GM13977 (cell line): ENCODE results near the gene FBP2.

Experiments
- DNase-seq: peaks from one replicate; pipeline ENCODE4 v3.0.0; 2012; ENCODE audit warnings: low spot score
- CTCF ChIP-seq: IDR thresholded peaks from 2 replicates; pipeline ENCODE4 v1.5.1; 2012; ENCODE audit warnings: mild to moderate bottlenecking, control low read depth; ENCODE audit not compliant: insufficient read depth; ENCODE audit errors: extremely low read depth, missing control alignments
- in situ Hi-C: fragments of 300-500 bp; cut with MboI; formaldehyde crosslinking; loops from one replicate; pipeline ENCODE4 v1.12.0; 2022; ENCODE audit warnings: low sequenced_read_pairs, low pct_unique_long_range_greater_than_20kb, mixed read lengths, inconsistent platforms; ENCODE audit not compliant: unreplicated experiment

The FBP2 gene

GRCh38 chr9:94533155-94533554, 60.5 kb downstream of the FBP2 start:
- TF ChIP-seq CTCF = no peak
- no peak for DNase-seq
- in situ Hi-C loops = no loop called here

DNA sequence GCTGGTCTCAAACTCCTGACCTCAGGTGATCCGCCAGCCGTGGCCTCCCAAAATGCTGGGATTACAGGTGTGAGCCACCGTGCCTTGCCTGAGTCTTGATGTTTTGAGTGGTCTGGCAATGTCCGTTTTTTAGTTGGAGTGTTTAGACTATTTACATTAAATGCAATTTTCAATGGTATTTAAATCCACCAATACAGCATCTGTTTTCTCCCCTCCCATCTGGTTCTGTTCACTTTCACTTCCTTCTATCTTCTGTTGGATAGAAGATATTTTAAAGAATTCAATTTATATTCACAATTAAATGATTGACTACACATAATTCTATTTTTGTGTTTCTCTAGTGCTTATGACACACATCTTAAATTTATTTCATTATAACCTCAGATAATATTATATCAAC, 64.7 kb downstream of the FBP2 start:
- no peak for TF ChIP-seq CTCF
- DNase-seq = no peak
- in situ Hi-C loops = no loop called here

DNA sequence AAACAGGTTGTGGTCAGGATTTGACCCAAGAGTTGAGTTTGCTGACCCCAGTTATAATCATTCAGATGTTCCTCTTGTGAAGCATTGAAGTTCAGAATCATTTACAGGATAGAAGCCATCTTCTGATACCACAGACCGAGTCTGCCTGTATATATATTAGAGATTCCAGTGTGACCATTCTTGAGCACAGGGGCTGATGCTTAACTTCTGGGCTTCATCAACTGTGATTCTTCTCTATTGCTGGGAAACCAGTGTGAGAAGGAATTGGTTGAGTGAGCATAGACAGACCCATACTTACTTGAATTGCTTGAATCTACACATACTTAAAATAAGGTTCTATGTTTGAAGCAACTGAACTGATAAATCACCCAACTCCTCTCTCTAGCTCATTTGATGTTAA, 66.7 kb downstream of the FBP2 start:
- TF ChIP-seq CTCF = no peak
- in situ Hi-C loops = no loop called here
- DNase-seq = no peak

GRCh38 chr9:94526271-94526670, 67.4 kb downstream of the FBP2 start:
- TF ChIP-seq CTCF = no peak
- in situ Hi-C loops = no loop called here
- no peak for DNase-seq

- in situ Hi-C loops = no loop called here
- no peak for TF ChIP-seq CTCF
- DNase-seq = no peak
Measured at GRCh38 chr9:94525396-94526035, 68.1 kb downstream of the FBP2 start.

GRCh38 chr9:94517254-94517653, 76.4 kb downstream of the FBP2 start:
- no peak for DNase-seq
- TF ChIP-seq CTCF = no peak
- in situ Hi-C loops = no loop called here

- no peak for DNase-seq
- no peak for TF ChIP-seq CTCF
- in situ Hi-C loops = no loop called here
Measured at GRCh38 chr9:94514722-94515121, 78.9 kb downstream of the FBP2 start.
